ENCODE measurements around the gene MOB2. TPM values are rescaled to one million over a fixed set of nuclear protein-coding genes. Genes with fewer than 3 reads are reported as not detected.
A peak's percentile ranks its signal among the peaks of the same experiment; 100 is the strongest.

The MOB2 gene
- total RNA-seq, 1 donor from 2014 or later = 19.3 TPM

- no peak overlapping the region for H3K27ac Mint-ChIP-seq (ENCODE audit: unreplicated experiment)
- no peaks in the 10 kb centered on the region for H3K27me3 Mint-ChIP-seq (ENCODE audit: low read depth)
- H3K9me3 Mint-ChIP-seq = no peaks in the 10 kb centered on the region
- no peaks in the 10 kb centered on the region for H3K4me1 Mint-ChIP-seq
- TF ChIP-seq CTCF (conservative IDR thresholded peaks at IDR 0.05) = no peak
- no peaks in the 10 kb centered on the region for H3K36me3 Mint-ChIP-seq (ENCODE audit: low read depth)
- no peak overlapping the region for H3K4me3 Mint-ChIP-seq
- no peak for DNase-seq (ENCODE audit: low read depth, low spot score)
These were observed 3.1 kb downstream of the MOB2 start for GRCh38 chr11:1483445-1483961.

GRCh38 chr11:1482581-1483444, 3.8 kb downstream of the MOB2 start:
- no peaks in the 10 kb centered on the region for H3K4me1 Mint-ChIP-seq
- no peaks in the 10 kb centered on the region for H3K27me3 Mint-ChIP-seq (ENCODE audit: low read depth)
- DNase-seq (ENCODE audit: low read depth, low spot score) = no peak
- no peak for TF ChIP-seq CTCF (conservative IDR thresholded peaks at IDR 0.05)
- H3K27ac Mint-ChIP-seq (ENCODE audit: unreplicated experiment) = no peak overlapping the region
- no peaks in the 10 kb centered on the region for H3K36me3 Mint-ChIP-seq (ENCODE audit: low read depth)
- H3K9me3 Mint-ChIP-seq = no peaks in the 10 kb centered on the region
- no peak overlapping the region for H3K4me3 Mint-ChIP-seq

- Mint-ChIP-seq H3K4me3 (no peak overlapping the region), H3K4me1 (no peaks in the 10 kb centered on the region), H3K27me3 (ENCODE audit: low read depth) (no peaks in the 10 kb centered on the region), H3K27ac (ENCODE audit: unreplicated experiment) (no peak overlapping the region), H3K36me3 (ENCODE audit: low read depth) (no peaks in the 10 kb centered on the region), H3K9me3 (no peaks in the 10 kb centered on the region)
- TF ChIP-seq CTCF (conservative IDR thresholded peaks at IDR 0.05) = no peak
- DNase-seq (ENCODE audit: low read depth, low spot score) = no peak
These were observed 4.6 kb downstream of the MOB2 start for GRCh38 chr11:1481861-1482441.

- Mint-ChIP-seq H3K27ac (ENCODE audit: unreplicated experiment) (no peak overlapping the region), H3K36me3 (ENCODE audit: low read depth) (no peaks in the 10 kb centered on the region), H3K4me1 (no peaks in the 10 kb centered on the region), H3K4me3 (no peak overlapping the region), H3K27me3 (ENCODE audit: low read depth) (no peaks in the 10 kb centered on the region), H3K9me3 (no peaks in the 10 kb centered on the region)
- DNase-seq (ENCODE audit: low read depth, low spot score) = no peak
- TF ChIP-seq CTCF (conservative IDR thresholded peaks at IDR 0.05) = no peak
These were observed 5.1 kb downstream of the MOB2 start for GRCh38 chr11:1481483-1481825.

GRCh38 chr11:1480555-1481482, 5.8 kb downstream of the MOB2 start:
- Mint-ChIP-seq H3K27ac (ENCODE audit: unreplicated experiment) (peak overlapping the region; percentile 4), H3K4me3 (no peak overlapping the region), H3K9me3 (no peaks in the 10 kb centered on the region), H3K27me3 (ENCODE audit: low read depth) (no peaks in the 10 kb centered on the region), H3K36me3 (ENCODE audit: low read depth) (no peaks in the 10 kb centered on the region), H3K4me1 (no peaks in the 10 kb centered on the region)
- DNase-seq (ENCODE audit: low read depth, low spot score) = no peak
- TF ChIP-seq CTCF (conservative IDR thresholded peaks at IDR 0.05) = no peak

Data from neural crest cell (in vitro differentiated cells).